Small intestine (tissue), 7 donors: Measurements from ENCODE around the gene ZBTB33. TPM values are rescaled to one million over a fixed set of nuclear protein-coding genes. Genes with fewer than 3 reads are reported as not detected.

Experiments
- DNase-seq, 2 donors: peaks; one replicate each; pipeline versions ENCODE4 v3.0.0 to v3.0.0-alpha.2; 2013
- FAIRE-seq: peaks from 2 replicates; lab custom pipeline; 2012; peaks lifted over from hg19 to GRCh38; lab: Jason Lieb, UNC
- H3K27ac ChIP-seq, 3 donors: one replicate each; pipeline ENCODE4 v1.5.1; 2013; ENCODE audit warnings: low read length in 2 of 3, mild to moderate bottlenecking in 2 of 3, control low read depth in 1 of 3, inconsistent platforms in 1 of 3, low read depth in 1 of 3, moderate library complexity in 1 of 3
- H3K27me3 ChIP-seq, 3 donors: one replicate each; pipeline ENCODE4 v1.6.1; 2013; ENCODE audit warnings: low read length in 3 of 3, inconsistent platforms in 1 of 3; ENCODE audit not compliant: control insufficient read depth in 3 of 3, insufficient read depth in 3 of 3
- H3K36me3 ChIP-seq, 3 donors: one replicate each; pipeline ENCODE4 v1.6.1; 2013; ENCODE audit warnings: low read length in 3 of 3, inconsistent platforms in 1 of 3, low read depth in 1 of 3, mild to moderate bottlenecking in 1 of 3, moderate library complexity in 1 of 3; ENCODE audit not compliant: control insufficient read depth in 3 of 3, insufficient read depth in 2 of 3
- H3K4me1 ChIP-seq, 3 donors: one replicate each; pipeline ENCODE4 v1.6.1; 2013; ENCODE audit warnings: low read length in 2 of 3, inconsistent platforms in 1 of 3, low read depth in 1 of 3, mild to moderate bottlenecking in 1 of 3, moderate library complexity in 1 of 3; ENCODE audit not compliant: control insufficient read depth in 3 of 3, insufficient read depth in 2 of 3
- H3K4me3 ChIP-seq, 3 donors: one replicate each; pipeline ENCODE4 v1.5.1; 2013; ENCODE audit warnings: low read length in 3 of 3, control low read depth in 1 of 3, inconsistent platforms in 1 of 3, low read depth in 1 of 3, mild to moderate bottlenecking in 1 of 3, moderate library complexity in 1 of 3
- H3K9me3 ChIP-seq, 2 donors: one replicate each; pipeline ENCODE4 v1.6.1; 2013; ENCODE audit warnings: low read depth in 1 of 2, low read length in 1 of 2; ENCODE audit not compliant: control insufficient read depth in 2 of 2, insufficient read depth in 1 of 2
- WGBS, 3 donors: extraction: QIAGEN DNeasy Blood & Tissue Kit; methylation state at CpG; one replicate each; pipeline ENCODE4 v1.1.7; 2013; 5-methylcytosine and 5-hydroxymethylcytosine counted together
- polyA plus RNA-seq, 4 donors: library from polyadenylated mRNA; stranded (reverse) in 3 of 4; unstranded in 1 of 4; fragments of 200-250 nt in 3 of 4; fragments of 120-200 nt in 1 of 4; gene quantifications; one replicate each; pipeline versions ENCODE4 v1.2.1 to v1.2.3, GENCODE V29; 2013
- donor health status: healthy with polysubstance abuse.
- donor health status: control.
- donor health status: control.
- donor health status: Bipolar disorder and iron deficiency.
- donor health status: healthy.

The ZBTB33 gene
- polyA plus RNA-seq, 4 donors, result 3.8 to 11.9 (median 5.0) TPM

GRCh38 chrX:120224388-120224787 is 26.2 kb upstream of the ZBTB33 start:
- whole genome bisulfite sequencing, 3 donors, result 81 to 91% (median 83%) methylated on average over 4 of the region's 4 CpGs
- no peak for FAIRE-seq
- H3K4me3 ChIP-seq, result no peak overlapping the region

GRCh38 chrX:120228187-120228908 is 22.3 kb upstream of the ZBTB33 start:
- Histone ChIP-seq H3K4me3 (no peak overlapping the region), H3K4me1 (no peaks in the 10 kb centered on the region), H3K9me3 (no peaks in the 10 kb centered on the region), H3K27ac (no peak overlapping the region), H3K36me3 (no peaks in the 10 kb centered on the region), H3K27me3 (no peaks in the 10 kb centered on the region)
- FAIRE-seq, result no peak
- WGBS, 3 donors, result 79 to 87% (median 81%) methylated on average over 9 of the region's 9 CpGs
- DNase-seq, result no peak

More at GRCh38 chrX:120224388-120224787, 26.2 kb upstream of the ZBTB33 start:
- DNase-seq, result no peak
- no peaks in the 10 kb centered on the region for H3K36me3 ChIP-seq
- no peaks in the 10 kb centered on the region for H3K27me3 ChIP-seq
- no peak overlapping the region for H3K27ac ChIP-seq
- no peaks in the 10 kb centered on the region for H3K9me3 ChIP-seq
- no peaks in the 10 kb centered on the region for H3K4me1 ChIP-seq

DNA sequence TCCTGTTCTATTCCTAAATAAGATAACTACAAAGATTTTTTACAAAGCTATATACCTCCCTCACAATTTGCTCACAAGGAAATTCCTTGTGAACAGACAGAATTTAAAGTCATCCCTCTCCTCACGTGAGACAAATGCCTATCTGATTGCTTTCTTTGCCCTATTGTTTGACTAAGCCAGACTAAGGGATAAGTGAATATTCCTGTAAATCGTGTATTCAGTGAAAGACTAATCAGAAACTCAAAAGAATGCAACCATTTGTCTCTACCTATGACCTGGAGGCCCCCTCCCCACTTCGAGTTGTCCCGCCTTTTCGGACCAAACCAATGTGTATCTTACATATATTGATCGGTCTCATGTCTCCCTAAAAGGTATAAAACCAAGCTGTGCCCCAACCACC is 15.3 kb upstream of the ZBTB33 start:
- Histone ChIP-seq H3K4me1 (no peaks in the 10 kb centered on the region), H3K4me3 (no peak overlapping the region), H3K27ac (no peak overlapping the region), H3K9me3 (no peaks in the 10 kb centered on the region), H3K27me3 (no peaks in the 10 kb centered on the region), H3K36me3 (no peaks in the 10 kb centered on the region)
- 75 to 94% (median 88%) methylated on average over 6 of the region's 6 CpGs for WGBS, 3 donors
- FAIRE-seq, result no peak
- DNase-seq, result no peak

- H3K27me3 ChIP-seq, result no peaks in the 10 kb centered on the region
- H3K9me3 ChIP-seq, result no peaks in the 10 kb centered on the region
- WGBS, 3 donors, result 86 to 95% (median 94%) methylated on average over 3 of the region's 3 CpGs
- DNase-seq (no peak), FAIRE-seq (no peak)
- no peaks in the 10 kb centered on the region for H3K36me3 ChIP-seq
- H3K4me1 ChIP-seq, result no peaks in the 10 kb centered on the region
- H3K4me3 ChIP-seq, result no peak overlapping the region
- no peak overlapping the region for H3K27ac ChIP-seq
Observed at GRCh38 chrX:120236687-120237479, 13.7 kb upstream of the ZBTB33 start.

DNA sequence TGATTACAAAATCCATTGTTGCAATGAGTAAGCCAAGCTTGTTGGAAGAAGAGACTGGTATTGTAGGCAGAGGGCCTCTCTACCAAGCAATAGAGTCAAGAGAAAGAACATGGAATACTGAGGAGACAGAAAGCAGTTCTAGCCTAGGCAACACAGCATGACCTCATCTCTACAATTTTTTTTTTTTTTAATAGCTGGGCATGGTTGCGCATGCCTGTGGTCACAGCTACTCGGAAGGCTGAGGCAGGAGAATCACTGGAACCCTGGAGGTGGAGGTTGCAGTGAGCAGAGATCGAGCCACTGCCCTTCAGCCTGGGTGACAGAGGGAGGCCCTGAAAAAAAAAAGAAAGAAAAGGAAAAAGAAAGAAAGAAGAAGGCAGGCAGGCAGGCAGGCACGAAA is 11.7 kb upstream of the ZBTB33 start:
- Histone ChIP-seq H3K4me3 (no peak overlapping the region), H3K27ac (no peak overlapping the region), H3K36me3 (no peaks in the 10 kb centered on the region), H3K4me1 (peaks cover 0 to 4% (median 0%) of the 10 kb centered on the region in 3 donors), H3K9me3 (no peaks in the 10 kb centered on the region), H3K27me3 (no peaks in the 10 kb centered on the region)
- DNase-seq (no peak), FAIRE-seq (no peak)
- 78 to 94% (median 89%) methylated on average over 4 of the region's 4 CpGs for WGBS, 3 donors

- 65 to 81% (median 80%) methylated on average over 5 of the region's 5 CpGs for WGBS, 3 donors
- DNase-seq (no peak), FAIRE-seq (no peak)
- Histone ChIP-seq H3K9me3 (no peaks in the 10 kb centered on the region), H3K36me3 (no peaks in the 10 kb centered on the region), H3K4me1 (peaks cover 0 to 4% (median 0%) of the 10 kb centered on the region in 3 donors), H3K4me3 (no peak overlapping the region), H3K27me3 (no peaks in the 10 kb centered on the region), H3K27ac (no peak overlapping the region)
Observed at GRCh38 chrX:120242813-120243212, 7.8 kb upstream of the ZBTB33 start.

GRCh38 chrX:120244395-120244734 is 6.2 kb upstream of the ZBTB33 start:
- 0 to 30% (median 14%) methylated on average over 16 of the region's 16 CpGs for WGBS, 3 donors
- no peaks in the 10 kb centered on the region for H3K36me3 ChIP-seq
- FAIRE-seq, result no peak
- H3K27ac ChIP-seq, result peak overlapping the region; percentile 80 to 94 (median 90)
- DNase-seq, result no peak
- H3K27me3 ChIP-seq, result no peaks in the 10 kb centered on the region
- peaks cover 0 to 4% (median 0%) of the 10 kb centered on the region in 3 donors for H3K4me1 ChIP-seq
- peak overlapping the region; percentile 44 to 87 (median 59) for H3K4me3 ChIP-seq
- H3K9me3 ChIP-seq, result no peaks in the 10 kb centered on the region

GRCh38 chrX:120244735-120245498 is 5.7 kb upstream of the ZBTB33 start:
- Histone ChIP-seq H3K27ac (peak overlapping the region; percentile 80 to 94 (median 90)), H3K9me3 (no peaks in the 10 kb centered on the region), H3K27me3 (no peaks in the 10 kb centered on the region), H3K36me3 (no peaks in the 10 kb centered on the region), H3K4me1 (peaks cover 0 to 4% (median 0%) of the 10 kb centered on the region in 3 donors), H3K4me3 (peak overlapping the region; percentile 44 to 87 (median 59))
- 1 to 42% (median 10%) methylated on average over 37 to 43 of the region's 43 CpGs for WGBS, 3 donors
- FAIRE-seq (no peak), DNase-seq (peak; percentile 79)
